H9 (cell line): ENCODE data around the gene TUT4. TPM values are rescaled to one million over a fixed set of nuclear protein-coding genes. Genes with fewer than 3 reads are reported as not detected.

ENCODE experiments used
- DNase-seq: peaks from one replicate; pipeline ENCODE4 v3.0.0-alpha.2; 2017
- H2AFZ ChIP-seq: one replicate; pipeline ENCODE4 v1.6.1; 2013; ENCODE audit warnings: mild to moderate bottlenecking, low read length, control low read depth, moderate library complexity
- H2AK5ac ChIP-seq: 2 replicates; pipeline ENCODE4 v1.6.1; 2013; ENCODE audit warnings: low read length, control low read depth, mixed read lengths; ENCODE audit not compliant: insufficient read length
- H2BK120ac ChIP-seq: one replicate; pipeline ENCODE4 v1.6.1; 2013; ENCODE audit warnings: low read depth, mild to moderate bottlenecking, low read length, control low read depth, inconsistent platforms; ENCODE audit not compliant: poor library complexity, severe bottlenecking
- H2BK12ac ChIP-seq: 2 replicates; pipeline ENCODE4 v1.6.1; 2013; ENCODE audit warnings: low read length, control low read depth, mixed read lengths, low read depth; ENCODE audit not compliant: insufficient read length
- H2BK15ac ChIP-seq: 2 replicates; pipeline ENCODE4 v1.6.1; 2013; ENCODE audit warnings: low read depth, low read length, control low read depth
- H2BK20ac ChIP-seq: one replicate; pipeline ENCODE4 v1.6.1; 2013; ENCODE audit warnings: low read depth, mild to moderate bottlenecking, low read length, control low read depth, inconsistent platforms; ENCODE audit not compliant: poor library complexity, severe bottlenecking
- H2BK5ac ChIP-seq: 2 replicates; pipeline ENCODE4 v1.6.1; 2013; ENCODE audit warnings: low read length, control low read depth, mixed read lengths; ENCODE audit not compliant: insufficient read length
- H3K14ac ChIP-seq: 2 replicates; pipeline ENCODE4 v1.6.1; 2013; ENCODE audit warnings: low read length, control low read depth; ENCODE audit not compliant: insufficient read depth
- H3K18ac ChIP-seq: 2 replicates; pipeline ENCODE4 v1.6.1; 2013; ENCODE audit warnings: low read depth, mild to moderate bottlenecking, mixed read lengths, low read length, control low read depth; ENCODE audit not compliant: insufficient read length
- H3K23ac ChIP-seq: 2 replicates; pipeline ENCODE4 v1.6.1; 2013; ENCODE audit warnings: low read length, control low read depth, mixed read lengths, low read depth; ENCODE audit not compliant: insufficient read length
- H3K23me2 ChIP-seq: 2 replicates; pipeline ENCODE4 v1.6.1; 2013; ENCODE audit warnings: low read depth, mild to moderate bottlenecking, mixed read lengths, low read length, control low read depth; ENCODE audit not compliant: insufficient read length, poor library complexity, severe bottlenecking
- H3K27ac ChIP-seq: 2 replicates; pipeline ENCODE4 v1.5.1; 2013; ENCODE audit warnings: low read length, control low read depth, mixed read lengths, low read depth; ENCODE audit not compliant: insufficient read length
- H3K27me3 ChIP-seq: 2 replicates; pipeline ENCODE4 v1.6.1; 2013; ENCODE audit warnings: low read length, control low read depth, inconsistent platforms; ENCODE audit not compliant: insufficient read depth
- H3K4ac ChIP-seq: 2 replicates; pipeline ENCODE4 v1.6.1; 2013; ENCODE audit warnings: low read depth, mild to moderate bottlenecking, control low read depth, inconsistent platforms, low read length, moderate library complexity
- H3K4me1 ChIP-seq: 2 replicates; pipeline ENCODE4 v1.6.1; 2013; ENCODE audit warnings: low read length, control low read depth, inconsistent platforms; ENCODE audit not compliant: insufficient read depth
- H3K4me2 ChIP-seq: 2 replicates; pipeline ENCODE4 v1.6.1; 2013; ENCODE audit warnings: low read length, control low read depth, mixed read lengths; ENCODE audit not compliant: insufficient read length, insufficient read depth
- H3K56ac ChIP-seq: 2 replicates; pipeline ENCODE4 v1.6.1; 2013; ENCODE audit warnings: low read depth, mild to moderate bottlenecking, mixed read lengths, low read length, control low read depth; ENCODE audit not compliant: insufficient read length
- H3K79me1 ChIP-seq: 2 replicates; pipeline ENCODE4 v1.6.1; 2013; ENCODE audit warnings: low read depth, mild to moderate bottlenecking, moderate library complexity, low read length, control low read depth, inconsistent platforms; ENCODE audit not compliant: insufficient read depth, poor library complexity, severe bottlenecking
- H3K79me2 ChIP-seq: 2 replicates; pipeline ENCODE4 v1.6.1; 2013; ENCODE audit warnings: low read length, control low read depth, inconsistent platforms; ENCODE audit not compliant: insufficient read depth
- H3K9ac ChIP-seq: 2 replicates; pipeline ENCODE4 v1.6.1; 2013; ENCODE audit warnings: low read length, control low read depth, mixed read lengths; ENCODE audit not compliant: insufficient read length; ENCODE audit errors: extremely low read depth
- H3K9me3 ChIP-seq: one replicate; pipeline ENCODE4 v1.6.1; 2013; ENCODE audit warnings: low read depth, low read length, inconsistent platforms; ENCODE audit not compliant: control insufficient read depth
- H3T11ph ChIP-seq: one replicate; pipeline ENCODE4 v1.6.1; 2013; ENCODE audit warnings: mild to moderate bottlenecking, low read length, control low read depth, inconsistent platforms
- H4K20me1 ChIP-seq: one replicate; pipeline ENCODE4 v1.6.1; 2013; ENCODE audit not compliant: control insufficient read depth, insufficient read length, insufficient read depth
- H4K5ac ChIP-seq: 2 replicates; pipeline ENCODE4 v1.6.1; 2013; ENCODE audit warnings: low read depth, mild to moderate bottlenecking, mixed read lengths, low read length, control low read depth; ENCODE audit not compliant: insufficient read length
- H4K8ac ChIP-seq: replicated peaks from 2 replicates; pipeline ENCODE4 v1.6.1; 2013; ENCODE audit warnings: low read length, control low read depth, mixed read lengths, low read depth; ENCODE audit not compliant: insufficient read length
- H4K91ac ChIP-seq: 2 replicates; pipeline ENCODE4 v1.6.1; 2013; ENCODE audit warnings: low read depth, mild to moderate bottlenecking, moderate library complexity, mixed read lengths, low read length, control low read depth; ENCODE audit not compliant: insufficient read length
- H3K27ac Mint-ChIP-seq, 3 experiments: 2 replicates in 2 of 3; 3 replicates in 1 of 3; pipeline ENCODE4 v1.8.0; 2020 to 2021; ENCODE audit warnings: mixed read lengths in 3 of 3, mild to moderate bottlenecking in 1 of 3, moderate library complexity in 1 of 3
- H3K27me3 Mint-ChIP-seq: 2 replicates; pipeline ENCODE4 v1.8.0; 2021; ENCODE audit warnings: low read depth, mild to moderate bottlenecking, moderate library complexity, mixed read lengths
- H3K36me3 Mint-ChIP-seq, 3 experiments: 2 replicates in 2 of 3; 3 replicates in 1 of 3; pipeline ENCODE4 v1.8.0; 2020 to 2021; ENCODE audit warnings: low read depth in 3 of 3, mixed read lengths in 3 of 3; ENCODE audit not compliant: insufficient read depth in 1 of 3
- H3K4me1 Mint-ChIP-seq, 2 experiments: 2 replicates each; pipeline ENCODE4 v1.8.0; 2020; ENCODE audit warnings: mixed read lengths in 2 of 2
- H3K4me3 Mint-ChIP-seq, 2 experiments: 2 replicates in 1 of 2; 3 replicates in 1 of 2; pipeline ENCODE4 v1.8.0; 2020 to 2021; ENCODE audit warnings: mild to moderate bottlenecking in 2 of 2, mixed read lengths in 2 of 2, moderate library complexity in 1 of 2
- H3K9me3 Mint-ChIP-seq, 2 experiments: 2 replicates in 1 of 2; 3 replicates in 1 of 2; pipeline ENCODE4 v1.8.0; 2020; ENCODE audit warnings: mild to moderate bottlenecking in 2 of 2, mixed read lengths in 2 of 2, moderate library complexity in 1 of 2
- CTCF ChIP-seq: fragments of 200-600 bp; sonication (generic); conservative IDR thresholded peaks from 3 replicates; pipeline ENCODE4 v1.8.0; 2021; ENCODE audit warnings: antibody characterized with exemption, mild to moderate bottlenecking
- WGBS: extraction: QIAGEN DNeasy Blood & Tissue Kit; methylation state at CpG from one replicate; pipeline ENCODE4 v1.1.7; 2013; ENCODE audit warnings: missing lambda C conversion rate, low lambda C conversion rate, mixed read lengths; ENCODE audit not compliant: insufficient read length; ENCODE audit errors: extremely low coverage; 5-methylcytosine and 5-hydroxymethylcytosine counted together
- total RNA-seq: library from RNA; stranded (reverse); gene quantifications from 2 replicates; pipeline ENCODE4 v1.2.1, GENCODE V29; 2021

The TUT4 gene
- total RNA-seq, 1 experiment from 2014 or later: 59.3 TPM

- Histone ChIP-seq H2BK5ac (no peak overlapping the region), H2BK12ac (no peak overlapping the region), H3K56ac (no peak overlapping the region), H3K23ac (no peak overlapping the region), H3K27me3 (no peaks in the 10 kb centered on the region), H3K4me1 (peaks cover 3% of the 10 kb centered on the region; the same call in 1 of the 2 replicates), H3K27ac (no peak overlapping the region), H2BK20ac (no peak overlapping the region), H2AFZ (no peak overlapping the region), H3K14ac (no peak overlapping the region), H3K4me2 (no peak overlapping the region), H4K5ac (no peak overlapping the region), H3K79me2 (no peaks in the 10 kb centered on the region), H2BK120ac (no peak overlapping the region), H3K79me1 (no peaks in the 10 kb centered on the region), H4K20me1 (no peaks in the 10 kb centered on the region), H3K18ac (no peak overlapping the region), H2BK15ac (no peak overlapping the region), H3K9ac (no peak overlapping the region), H3K4ac (no peak overlapping the region), H3K23me2 (no peaks in the 10 kb centered on the region), H3K9me3 (no peaks in the 10 kb centered on the region), H4K91ac (no peak overlapping the region), H4K8ac (no peak overlapping the region), H2AK5ac (no peak overlapping the region), H3T11ph (no peak overlapping the region)
- H3K4me3 Mint-ChIP-seq: no peak overlapping the region
- H3K36me3 Mint-ChIP-seq: peaks cover 2 to 11% (median 6%) of the 10 kb centered on the region in 3 experiments; a peak in 5 of 7 replicates
- no peak for TF ChIP-seq CTCF
- H3K27ac Mint-ChIP-seq: peak overlapping the region; percentile 16 to 92 (median 35); a peak in 3 of 7 replicates
- peaks cover 25 to 29% of the 10 kb centered on the region in 2 experiments for H3K4me1 Mint-ChIP-seq
- no peak for DNase-seq
- H3K27me3 Mint-ChIP-seq: no peaks in the 10 kb centered on the region
- WGBS: no CpG with 5 or more reads among the region's 5 CpGs
- H3K9me3 Mint-ChIP-seq: no peaks in the 10 kb centered on the region
These were observed 89.0 kb downstream of the TUT4 start for GRCh38 chr1:52463891-52464290.
